Fibroblast of lung (primary cell): ENCODE results near the gene L3MBTL3. TPM values are rescaled to one million over a fixed set of nuclear protein-coding genes. Genes with fewer than 3 reads are reported as not detected.

ENCODE experiments used
- DNase-seq, 2 donors: peaks; one replicate each; pipeline versions ENCODE4 v3.0.0 to v3.0.0-alpha.2; 2010; ENCODE audit warnings: low read depth in 2 of 2
- H2AFZ ChIP-seq: 2 replicates; pipeline ENCODE4 v1.5.1; 2012; ENCODE audit warnings: low read length, control low read depth, inconsistent platforms
- H3K27ac ChIP-seq: 2 replicates; pipeline ENCODE4 v1.5.1; 2011; ENCODE audit warnings: low read length, control low read depth; ENCODE audit not compliant: insufficient read depth
- H3K27me3 ChIP-seq: 2 replicates; pipeline ENCODE4 v1.5.1; 2011; ENCODE audit warnings: mild to moderate bottlenecking, low read length; ENCODE audit not compliant: control insufficient read depth, insufficient read depth
- H3K36me3 ChIP-seq: 2 replicates; pipeline ENCODE4 v1.5.1; 2011; ENCODE audit warnings: low read length; ENCODE audit not compliant: control insufficient read depth, insufficient read depth
- H3K4me1 ChIP-seq: 2 replicates; pipeline ENCODE4 v1.5.1; 2011; ENCODE audit warnings: low read length; ENCODE audit not compliant: control insufficient read depth, insufficient read depth; ENCODE audit errors: extremely low read depth
- H3K4me2 ChIP-seq: 2 replicates; pipeline ENCODE4 v1.5.1; 2011; ENCODE audit warnings: low read length, control low read depth; ENCODE audit not compliant: insufficient read depth; ENCODE audit errors: extremely low read depth
- H3K4me3 ChIP-seq, 4 experiments: fragments of 200-600 bp in 1 of 4; sonication (generic) in 1 of 4; replicated peaks in 1 of 4; 2 replicates each; pipeline ENCODE4 v1.5.1; 2011 to 2016; ENCODE audit warnings: low read length in 4 of 4, low read depth in 3 of 4, mild to moderate bottlenecking in 3 of 4, control low read depth in 2 of 4, inconsistent platforms in 1 of 4, mixed read lengths in 1 of 4; ENCODE audit not compliant: insufficient read depth in 1 of 4; ENCODE audit errors: control extremely low read depth in 1 of 4
- H3K79me2 ChIP-seq: 2 replicates; pipeline ENCODE4 v1.5.1; 2012; ENCODE audit warnings: mild to moderate bottlenecking, low read length, inconsistent platforms; ENCODE audit not compliant: control insufficient read depth, insufficient read depth
- H3K9ac ChIP-seq: 2 replicates; pipeline ENCODE4 v1.5.1; 2011; ENCODE audit warnings: mild to moderate bottlenecking, low read length, control low read depth; ENCODE audit not compliant: insufficient read depth
- H3K9me3 ChIP-seq: 2 replicates; pipeline ENCODE4 v1.5.1; 2012; ENCODE audit warnings: low read depth, low read length; ENCODE audit not compliant: control insufficient read depth, insufficient read depth
- H4K20me1 ChIP-seq: 2 replicates; pipeline ENCODE4 v1.5.1; 2011; ENCODE audit warnings: low read length; ENCODE audit not compliant: control insufficient read depth, insufficient read depth; ENCODE audit errors: extremely low read depth
- CTCF ChIP-seq, 2 donors: IDR thresholded peaks in 1 of 2; conservative IDR thresholded peaks in 1 of 2; 1 replicate in 1 of 2; 2 replicates in 1 of 2; pipeline ENCODE4 v1.5.1; 2011 to 2012; ENCODE audit warnings: low read length in 2 of 2, control low read depth in 1 of 2, inconsistent platforms in 1 of 2, low read depth in 1 of 2, mild to moderate bottlenecking in 1 of 2
- EZH2 ChIP-seq: IDR thresholded peaks from 2 replicates; pipeline ENCODE4 v1.5.1; 2012; ENCODE audit warnings: low read length, control low read depth, mild to moderate bottlenecking; ENCODE audit errors: missing control alignments
- polyA plus RNA-seq, 2 donors: library from polyadenylated mRNA; depleted of rRNA in 1 of 2; stranded (reverse) in 1 of 2; unstranded in 1 of 2; fragments of >200 nt; gene quantifications; 2 replicates each; pipeline ENCODE4 v1.2.1, GENCODE V29; 2011 to 2012; ENCODE audit warnings: missing spikeins in 1 of 2
- total RNA-seq: library from RNA; depleted of rRNA; stranded (reverse); fragments of >200 nt; gene quantifications from 2 replicates; pipeline ENCODE4 v1.2.1, GENCODE V29; 2014

L3MBTL3 gene
- total and polyA plus RNA-seq, 2 donors (not counting 1 experiment from before 2014, with no cell fraction given) = 5.6 to 6.7 TPM

- Histone ChIP-seq H3K4me2 (no peak overlapping the region), H3K9me3 (no peaks in the 10 kb centered on the region), H4K20me1 (no peaks in the 10 kb centered on the region), H3K27ac (no peak overlapping the region), H3K27me3 (no peaks in the 10 kb centered on the region), H3K36me3 (no peaks in the 10 kb centered on the region), H3K79me2 (no peaks in the 10 kb centered on the region), H3K9ac (no peak overlapping the region), H3K4me3 (no peak overlapping the region), H3K4me1 (no peaks in the 10 kb centered on the region), H2AFZ (no peak overlapping the region)
- DNase-seq = no peak
- no peak for TF ChIP-seq EZH2
- TF ChIP-seq CTCF (conservative IDR thresholded peaks at IDR 0.05 in 1 of 2, IDR thresholded peaks at IDR 0.05 in 1 of 2; ENCODE audit: low read depth in 1 of 2, low read length in 2 of 2) = no peak
Observed at GRCh38 chr6:130122243-130122642, 103.9 kb downstream of the L3MBTL3 start.

GRCh38 chr6:130127195-130127594 lies 108.8 kb downstream of the L3MBTL3 start:
- Histone ChIP-seq H3K9ac (no peak overlapping the region), H3K4me2 (no peak overlapping the region), H3K27ac (no peak overlapping the region), H3K9me3 (no peaks in the 10 kb centered on the region), H3K27me3 (no peaks in the 10 kb centered on the region), H3K79me2 (no peaks in the 10 kb centered on the region), H3K4me3 (no peak overlapping the region), H2AFZ (no peak overlapping the region), H4K20me1 (no peaks in the 10 kb centered on the region), H3K36me3 (no peaks in the 10 kb centered on the region), H3K4me1 (no peaks in the 10 kb centered on the region)
- no peak for DNase-seq
- TF ChIP-seq CTCF (conservative IDR thresholded peaks at IDR 0.05 in 1 of 2, IDR thresholded peaks at IDR 0.05 in 1 of 2; ENCODE audit: low read depth in 1 of 2, low read length in 2 of 2) (no peak), EZH2 (no peak)

- Histone ChIP-seq H3K4me2 (no peak overlapping the region), H3K27ac (no peak overlapping the region), H3K4me1 (no peaks in the 10 kb centered on the region), H2AFZ (no peak overlapping the region), H3K9me3 (no peaks in the 10 kb centered on the region), H4K20me1 (no peaks in the 10 kb centered on the region), H3K9ac (no peak overlapping the region), H3K79me2 (no peaks in the 10 kb centered on the region), H3K4me3 (no peak overlapping the region), H3K27me3 (no peaks in the 10 kb centered on the region), H3K36me3 (no peaks in the 10 kb centered on the region)
- no peak for DNase-seq
- TF ChIP-seq EZH2 = no peak
- no peak for TF ChIP-seq CTCF (conservative IDR thresholded peaks at IDR 0.05 in 1 of 2, IDR thresholded peaks at IDR 0.05 in 1 of 2; ENCODE audit: low read depth in 1 of 2, low read length in 2 of 2)
Observed at GRCh38 chr6:130128326-130128725, 109.9 kb downstream of the L3MBTL3 start.
